HCT116 (cell line): ENCODE data around the gene SLC2A14. TPM values are rescaled to one million over a fixed set of nuclear protein-coding genes. Genes with fewer than 3 reads are reported as not detected.
"Not testable (repeated sequence)": the region's sequence is repeated elsewhere in the genome, so short reads cannot be mapped to it uniquely, and the experiment has no call there.

ENCODE experiments used
- ATAC-seq: fragments of 200-7000 bp; cut with Tn5 transposase; 2 replicates; pipeline ENCODE4 v1.9.1; 2020; ENCODE audit warnings: mild to moderate bottlenecking, moderate library complexity
- BruUV-seq: library from RNA; stranded (reverse); fragments of 400-500 nt; replicated peaks from 2 replicates; lab custom pipeline; 2021; lab: Mats Ljungman, UMichigan
- CTCF ChIA-PET: fragments of 300-600 bp; sonication (Branson Sonifier 250); formaldehyde crosslinking; loops from one replicate; lab custom pipeline; 2021; ENCODE audit warnings: antibody characterized with exemption; lab: Charles Lee
- POLR2A ChIA-PET: fragments of 300-600, 350-600 bp; sonication (Branson Sonifier 250); formaldehyde crosslinking; loops from one replicate; lab custom pipeline; 2021; ENCODE audit warnings: antibody characterized with exemption; lab: Charles Lee
- RAD21 ChIA-PET, 2 experiments: fragments of 300-600 bp; sonication (Branson Sonifier 250); formaldehyde crosslinking; loops; one replicate each; lab custom pipeline; 2023; ENCODE audit warnings: low total read pairs in 2 of 2; ENCODE audit not compliant: uncharacterized antibody in 2 of 2, unreplicated experiment in 2 of 2, low non-redundant PET in 1 of 2; lab: Charles Lee
- DNase-seq: peaks from one replicate; pipeline ENCODE4 v3.0.0-alpha.2; 2010; ENCODE audit warnings: low read depth, low spot score
- H2AFZ ChIP-seq: fragments of 200-600 bp; shearing (Covaris generic), sonication (generic); 2 replicates; pipeline ENCODE4 v1.6.1; 2017; ENCODE audit warnings: low read depth, mixed run types, mixed read lengths, antibody characterized with exemption, low read length; ENCODE audit not compliant: poor library complexity, severe bottlenecking
- H3K27ac ChIP-seq: 2 replicates; pipeline ENCODE4 v1.5.1; 2012; ENCODE audit warnings: low read depth, low read length
- H3K27me3 ChIP-seq: fragments of 200-600 bp; sonication (generic); 2 replicates; pipeline ENCODE4 v1.6.1; 2016; ENCODE audit warnings: mixed run types, low read length, mixed read lengths; ENCODE audit not compliant: insufficient read depth
- H3K36me3 ChIP-seq, 2 experiments: fragments of 200-500 bp in 1 of 2; fragments of 200-600 bp in 1 of 2; sonication (Bioruptor generic) in 1 of 2; sonication (generic) in 1 of 2; 2 replicates each; pipeline versions ENCODE4 v1.5.1 to v1.6.1; 2014 to 2016; ENCODE audit warnings: low read length in 2 of 2, inconsistent platforms in 1 of 2, mixed read lengths in 1 of 2, mixed run types in 1 of 2; ENCODE audit not compliant: insufficient read depth in 2 of 2, control insufficient read depth in 1 of 2
- H3K4me1 ChIP-seq, 2 experiments: fragments of 200-600 bp in 1 of 2; sonication (generic) in 1 of 2; 2 replicates each; pipeline versions ENCODE4 v1.5.1 to v1.6.1; 2012 to 2017; ENCODE audit warnings: low read length in 2 of 2, inconsistent platforms in 1 of 2, mild to moderate bottlenecking in 1 of 2, mixed read lengths in 1 of 2, mixed run types in 1 of 2, moderate library complexity in 1 of 2; ENCODE audit not compliant: insufficient read depth in 2 of 2, control insufficient read depth in 1 of 2
- H3K4me2 ChIP-seq: fragments of 200-600 bp; sonication (generic); 2 replicates; pipeline ENCODE4 v1.6.1; 2017; ENCODE audit warnings: mixed run types, low read length, mixed read lengths
- H3K4me3 ChIP-seq, 2 experiments: fragments of 200-600 bp in 1 of 2; sonication (generic) in 1 of 2; replicated peaks in 1 of 2; 2 replicates each; pipeline ENCODE4 v1.5.1; 2011 to 2016; ENCODE audit warnings: low read length in 2 of 2, control low read depth in 1 of 2, low read depth in 1 of 2, mild to moderate bottlenecking in 1 of 2, mixed read lengths in 1 of 2, mixed run types in 1 of 2
- H3K79me2 ChIP-seq: fragments of 200-600 bp; sonication (generic); 2 replicates; pipeline ENCODE4 v1.6.1; 2017; ENCODE audit warnings: mild to moderate bottlenecking, mixed run types, low read length, moderate library complexity, mixed read lengths; ENCODE audit not compliant: insufficient read depth
- H3K9ac ChIP-seq: fragments of 200-600 bp; sonication (generic); 2 replicates; pipeline ENCODE4 v1.6.1; 2016; ENCODE audit warnings: low read length, mixed read lengths
- H3K9me2 ChIP-seq: fragments of 200-600 bp; sonication (generic), shearing (Covaris generic); 2 replicates; pipeline ENCODE4 v1.6.1; 2017; ENCODE audit warnings: mixed run types, mild to moderate bottlenecking, moderate library complexity; ENCODE audit not compliant: insufficient read depth
- H3K9me3 ChIP-seq, 2 experiments: fragments of 200-500 bp in 1 of 2; fragments of 200-600 bp in 1 of 2; sonication (Bioruptor generic) in 1 of 2; sonication (generic) in 1 of 2; 2 replicates each; pipeline ENCODE4 v1.6.1; 2014 to 2017; ENCODE audit warnings: low read length in 2 of 2, mixed read lengths in 2 of 2, inconsistent platforms in 1 of 2, low read depth in 1 of 2, mild to moderate bottlenecking in 1 of 2, mixed run types in 1 of 2, moderate library complexity in 1 of 2; ENCODE audit not compliant: control insufficient read depth in 1 of 2, insufficient read depth in 1 of 2
- H4K20me1 ChIP-seq: fragments of 200-600 bp; sonication (generic), shearing (Covaris generic); 2 replicates; pipeline ENCODE4 v1.6.1; 2017; ENCODE audit warnings: mixed run types, mild to moderate bottlenecking, moderate library complexity; ENCODE audit not compliant: insufficient read depth
- CEBPB ChIP-seq: IDR thresholded peaks from 2 replicates; pipeline ENCODE4 v1.6.1; 2012; ENCODE audit warnings: low read depth
- CTCF ChIP-seq, 3 experiments: fragments of 200-600 bp in 1 of 3; sonication (generic) in 1 of 3; IDR thresholded peaks in 2 of 3; conservative IDR thresholded peaks in 1 of 3; 2 replicates each; pipeline ENCODE4 v1.5.1; 2012 to 2017; ENCODE audit warnings: low read depth in 2 of 3, low read length in 2 of 3, antibody characterized with exemption in 1 of 3, borderline replicate concordance in 1 of 3, control low read depth in 1 of 3, mild to moderate bottlenecking in 1 of 3, mixed read lengths in 1 of 3, mixed run types in 1 of 3, moderate library complexity in 1 of 3; ENCODE audit not compliant: insufficient read depth in 1 of 3
- ELF1 ChIP-seq: IDR thresholded peaks from 2 replicates; pipeline ENCODE4 v1.6.1; 2012; ENCODE audit warnings: low read depth, borderline replicate concordance
- EZH2 ChIP-seq: fragments of 200-600 bp; sonication (generic); IDR thresholded peaks from 2 replicates; pipeline ENCODE4 v1.6.1; 2017; ENCODE audit warnings: antibody characterized with exemption, mixed run types
- FOSL1 ChIP-seq: IDR thresholded peaks from 2 replicates; pipeline ENCODE4 v1.6.1; 2012; ENCODE audit warnings: low read depth
- MAX ChIP-seq: IDR thresholded peaks from 2 replicates; pipeline ENCODE4 v1.6.1; 2012
- POLR2A ChIP-seq: IDR thresholded peaks from 2 replicates; pipeline ENCODE4 v1.7.0; 2011; ENCODE audit warnings: borderline replicate concordance; ENCODE audit not compliant: insufficient read depth, insufficient read length; ENCODE audit errors: extremely low read depth
- POLR2AphosphoS5 ChIP-seq: IDR thresholded peaks from 2 replicates; pipeline ENCODE4 v1.6.1; 2011; ENCODE audit warnings: mild to moderate bottlenecking, low read depth, low read length, moderate library complexity
- REST ChIP-seq: IDR thresholded peaks from 2 replicates; pipeline ENCODE4 v1.6.1; 2012; ENCODE audit warnings: low read depth
- TCF7L2 ChIP-seq: IDR thresholded peaks from 2 replicates; pipeline ENCODE4 v1.7.0; 2011; ENCODE audit warnings: borderline replicate concordance, inconsistent platforms; ENCODE audit not compliant: insufficient read depth, insufficient read length; ENCODE audit errors: extremely low read depth
- ZFX ChIP-seq: fragments of 450-650 bp; IDR thresholded peaks from 2 replicates; pipeline ENCODE4 v1.6.1; 2017
- ZNF274 ChIP-seq: fragments of 200-500 bp; sonication (Bioruptor generic); IDR thresholded peaks from 2 replicates; pipeline ENCODE4 v1.6.1; 2014; ENCODE audit warnings: mild to moderate bottlenecking, low read depth, low read length, inconsistent platforms
- intact Hi-C: fragments of 100-400 bp; cut with micrococcal nuclease; formaldehyde crosslinking; loops from 2 replicates; pipeline ENCODE4 v1.10.0; 2022
- total RNA-seq: library from RNA; stranded (reverse); gene quantifications from one replicate; pipeline ENCODE4 v1.2.1, GENCODE V29; 2021; ENCODE audit not compliant: unreplicated experiment

SLC2A14 gene
- total RNA-seq, 1 experiment from 2014 or later: not detected

- intact Hi-C loops: no loop called here
- Histone ChIP-seq H3K9me2 (no peaks in the 10 kb centered on the region), H3K4me3 (no peak overlapping the region), H3K79me2 (no peaks in the 10 kb centered on the region), H3K27me3 (no peaks in the 10 kb centered on the region), H4K20me1 (no peaks in the 10 kb centered on the region), H3K4me1 (no peaks in the 10 kb centered on the region), H3K27ac (no peak overlapping the region), H3K9me3 (no peaks in the 10 kb centered on the region), H3K9ac (no peak overlapping the region), H3K36me3 (no peaks in the 10 kb centered on the region), H2AFZ (no peak overlapping the region), H3K4me2 (no peak overlapping the region)
- ChIA-PET CTCF (no interaction called here), POLR2A (no interaction called here), RAD21 (no interaction called here)
- no TSS peak for BruUV-seq
- DNase-seq (no peak), ATAC-seq (no peak)
- TF ChIP-seq TCF7L2 (no peak), REST (no peak), ZFX (no peak), EZH2 (no peak), MAX (no peak), ZNF274 (no peak), CEBPB (no peak), CTCF (IDR thresholded peaks at IDR 0.05 in 2 of 3, conservative IDR thresholded peaks at IDR 0.05 in 1 of 3; ENCODE audit: borderline replicate concordance in 1 of 3, insufficient read depth in 1 of 3, low read depth in 2 of 3, low read length in 2 of 3) (no peak), FOSL1 (no peak), POLR2A (no peak), ELF1 (no peak), POLR2AphosphoS5 (no peak)
These were observed 43.1 kb upstream of the SLC2A14 start for GRCh38 chr12:7915661-7916403.

GRCh38 chr12:7910106-7910505, 37.4 kb upstream of the SLC2A14 start:
- H3K4me1 ChIP-seq, DNase-seq, H2AFZ ChIP-seq, H3K27me3 ChIP-seq, H3K9ac ChIP-seq, H4K20me1 ChIP-seq, intact Hi-C loops, H3K36me3 ChIP-seq, H3K9me2 ChIP-seq, H3K4me2 ChIP-seq, ATAC-seq, RAD21 ChIA-PET, H3K79me2 ChIP-seq, H3K27ac ChIP-seq, BruUV-seq, H3K9me3 ChIP-seq, H3K4me3 ChIP-seq, POLR2A ChIA-PET: not testable (repeated sequence)
- CTCF ChIA-PET: interaction anchor here (2.6 kb wide), 1 partner anchor 23 kb away, joined by 7 read pairs; no protein-coding TSS in a partner anchor
